WI38 (cell line): ENCODE measurements around the gene LYRM4.

Source experiments
- H3K4me3 ChIP-seq: 2 replicates; pipeline ENCODE4 v1.5.1; 2011; ENCODE audit warnings: low read depth, mild to moderate bottlenecking, control low read depth, low read length
- TF ChIP-seq, protein P1 (sequence below): IDR thresholded peaks from 2 replicates; pipeline ENCODE4 v1.5.1; 2012; ENCODE audit warnings: low read depth, mild to moderate bottlenecking, control low read depth, low read length

Gene LYRM4

DNA sequence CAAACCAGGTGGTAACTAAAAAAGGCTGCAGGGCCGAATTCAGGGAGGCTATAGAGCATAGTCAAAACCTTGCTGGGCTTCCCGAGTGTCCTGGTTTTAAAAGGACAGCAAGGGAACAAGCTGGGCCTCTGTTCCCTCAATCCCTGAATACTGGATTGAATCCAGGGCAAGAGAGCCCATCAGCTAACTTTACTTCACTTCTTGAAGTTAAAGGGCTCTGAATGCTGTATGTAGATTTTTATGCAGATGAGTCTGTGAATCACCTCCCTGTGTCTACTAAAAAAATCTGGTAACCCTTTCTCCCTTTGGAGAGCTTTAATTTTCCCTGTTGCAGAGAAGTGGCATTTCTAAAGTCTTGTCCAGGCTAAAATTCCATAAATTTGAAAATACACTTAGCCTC, 29.5 kb downstream of the LYRM4 start:
- TF ChIP-seq, protein P1, sequence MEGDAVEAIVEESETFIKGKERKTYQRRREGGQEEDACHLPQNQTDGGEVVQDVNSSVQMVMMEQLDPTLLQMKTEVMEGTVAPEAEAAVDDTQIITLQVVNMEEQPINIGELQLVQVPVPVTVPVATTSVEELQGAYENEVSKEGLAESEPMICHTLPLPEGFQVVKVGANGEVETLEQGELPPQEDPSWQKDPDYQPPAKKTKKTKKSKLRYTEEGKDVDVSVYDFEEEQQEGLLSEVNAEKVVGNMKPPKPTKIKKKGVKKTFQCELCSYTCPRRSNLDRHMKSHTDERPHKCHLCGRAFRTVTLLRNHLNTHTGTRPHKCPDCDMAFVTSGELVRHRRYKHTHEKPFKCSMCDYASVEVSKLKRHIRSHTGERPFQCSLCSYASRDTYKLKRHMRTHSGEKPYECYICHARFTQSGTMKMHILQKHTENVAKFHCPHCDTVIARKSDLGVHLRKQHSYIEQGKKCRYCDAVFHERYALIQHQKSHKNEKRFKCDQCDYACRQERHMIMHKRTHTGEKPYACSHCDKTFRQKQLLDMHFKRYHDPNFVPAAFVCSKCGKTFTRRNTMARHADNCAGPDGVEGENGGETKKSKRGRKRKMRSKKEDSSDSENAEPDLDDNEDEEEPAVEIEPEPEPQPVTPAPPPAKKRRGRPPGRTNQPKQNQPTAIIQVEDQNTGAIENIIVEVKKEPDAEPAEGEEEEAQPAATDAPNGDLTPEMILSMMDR, result no peak
- no peak overlapping the region for H3K4me3 ChIP-seq

DNA sequence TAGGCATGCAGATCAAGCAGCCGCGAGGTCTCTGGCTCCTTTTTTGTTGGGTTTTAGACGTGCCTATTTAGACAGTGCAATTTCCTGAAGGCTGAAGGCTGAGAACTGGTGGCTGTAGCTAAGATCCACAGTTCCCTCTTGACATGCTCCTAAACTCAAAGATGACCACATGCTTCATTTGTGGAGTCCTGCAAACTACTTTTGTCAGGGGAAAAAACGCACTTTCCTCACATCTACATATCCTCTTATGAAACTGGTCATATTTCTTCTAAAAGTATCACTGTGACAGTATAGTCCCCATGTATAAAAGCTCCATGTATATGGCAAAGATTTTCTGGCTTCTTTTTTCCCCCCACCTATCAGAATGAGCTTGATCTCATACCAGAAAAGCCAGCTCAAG, 30.7 kb downstream of the LYRM4 start:
- H3K4me3 ChIP-seq, result no peak overlapping the region
- TF ChIP-seq, protein P1, result no peak

DNA sequence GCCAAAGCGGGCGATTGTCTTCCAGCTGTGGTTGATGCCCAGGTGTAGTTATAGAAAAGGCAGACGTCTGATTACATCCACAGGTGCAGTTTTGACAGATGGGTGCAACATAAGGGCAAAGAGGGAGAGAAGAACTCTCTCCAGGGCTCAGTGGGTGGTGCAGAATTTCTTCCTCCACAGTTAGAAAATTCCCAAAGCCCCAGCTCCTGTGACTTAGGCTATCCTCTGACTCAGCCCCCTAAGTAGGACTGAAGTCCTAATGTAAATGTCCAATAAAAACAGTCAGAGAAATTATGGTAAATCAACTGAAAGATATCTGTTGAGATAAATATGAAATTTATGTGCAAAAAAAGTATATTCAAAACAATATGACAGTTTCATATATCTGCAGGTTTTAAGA, 31.4 kb downstream of the LYRM4 start:
- no peak overlapping the region for H3K4me3 ChIP-seq
- TF ChIP-seq, protein P1, result no peak

DNA sequence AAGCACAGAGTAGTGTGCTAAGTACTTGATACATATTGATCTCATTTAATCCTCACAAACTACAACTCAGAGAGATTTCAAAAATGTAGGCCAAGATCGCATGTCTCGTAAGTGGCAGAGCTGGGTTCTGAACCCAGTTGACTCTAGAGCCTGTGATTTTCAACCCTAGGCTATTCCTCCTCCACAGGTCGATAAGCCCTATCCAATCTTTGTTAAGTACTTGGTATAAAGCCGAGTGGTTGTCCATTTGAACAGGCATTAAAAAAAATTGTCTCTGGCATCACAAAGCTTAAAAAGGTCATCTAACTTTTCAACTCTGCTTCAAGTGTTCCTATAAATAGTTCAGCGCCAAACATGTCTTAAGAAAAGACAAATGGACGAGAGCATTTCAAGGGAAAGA, 37.4 kb downstream of the LYRM4 start:
- TF ChIP-seq, protein P1, result no peak

DNA sequence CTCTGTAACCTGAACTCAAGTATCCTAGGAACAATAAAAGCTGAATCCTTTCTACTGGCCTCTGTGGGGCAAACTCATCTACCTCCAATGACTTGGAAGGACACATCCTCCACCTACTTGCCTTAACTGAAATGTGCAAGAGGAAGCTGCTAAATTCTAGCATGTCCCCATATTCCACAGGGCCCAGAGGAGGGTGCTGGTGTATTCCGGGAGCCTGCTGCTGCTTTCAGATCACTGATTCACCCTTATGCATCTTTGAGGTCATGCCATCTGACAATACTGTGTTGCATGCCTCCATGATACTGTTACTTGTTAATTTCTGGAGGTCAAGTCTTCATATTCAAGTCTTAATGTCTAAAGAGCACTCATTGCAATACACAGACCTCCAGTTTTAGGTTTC, 40.3 kb downstream of the LYRM4 start:
- no peak overlapping the region for H3K4me3 ChIP-seq
- TF ChIP-seq, protein P1, result no peak

More for the DNA sequence above, 37.4 kb downstream of the LYRM4 start:
- H3K4me3 ChIP-seq, result no peak overlapping the region

DNA sequence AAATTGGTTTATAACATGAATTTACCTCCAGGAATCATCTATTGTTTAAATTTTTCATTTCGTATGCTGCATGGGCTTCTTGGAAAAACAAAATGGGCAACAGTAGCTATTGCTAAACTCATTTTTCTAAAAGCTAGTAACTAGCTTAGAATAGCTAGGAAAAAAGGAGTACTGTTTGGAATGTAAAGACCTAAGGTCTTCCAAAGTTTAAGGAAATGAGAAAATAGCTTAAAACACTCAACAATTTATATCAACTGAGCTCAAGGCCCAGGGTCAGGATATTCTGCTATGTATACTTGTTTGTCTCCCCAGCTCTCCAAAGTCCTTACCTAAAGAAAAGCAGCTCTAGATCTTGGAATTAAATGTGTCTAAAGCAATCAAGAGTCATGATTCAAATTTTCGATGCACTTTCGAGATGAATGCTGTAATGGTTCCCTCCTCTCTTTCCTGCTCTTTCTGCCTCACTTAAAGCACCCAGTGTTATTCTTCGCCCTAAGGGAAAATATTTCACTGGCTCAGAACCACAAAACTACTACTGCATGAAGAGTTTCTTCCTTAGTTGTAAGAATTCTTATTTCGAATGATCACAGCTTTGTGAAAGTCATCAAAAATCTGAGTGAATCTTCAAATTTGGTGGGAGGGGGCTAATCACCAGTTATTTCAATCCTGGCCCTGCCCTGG, 41.6 kb downstream of the LYRM4 start:
- H3K4me3 ChIP-seq, result no peak overlapping the region

DNA sequence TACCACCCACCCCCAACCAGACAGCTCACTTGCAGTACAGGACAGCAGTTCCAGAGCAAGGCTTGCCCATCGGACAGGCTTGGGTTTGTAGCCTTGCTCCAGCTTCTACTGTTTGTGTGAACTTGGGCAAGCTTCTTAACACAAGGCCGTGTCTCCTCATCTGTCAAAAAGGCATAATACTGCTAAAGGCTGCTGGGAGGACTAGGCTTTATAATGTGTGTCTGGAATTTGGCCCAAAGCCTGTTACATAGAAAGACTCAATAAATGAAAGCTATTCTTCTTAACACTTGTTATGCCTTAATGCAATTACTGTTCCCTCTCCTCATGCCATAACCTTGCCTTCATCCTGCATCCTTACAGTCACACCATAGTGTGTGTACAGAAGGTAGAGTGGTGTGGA, 43.4 kb downstream of the LYRM4 start:
- TF ChIP-seq, protein P1, result no peak
- no peak overlapping the region for H3K4me3 ChIP-seq

More for the DNA sequence above, 41.6 kb downstream of the LYRM4 start:
- TF ChIP-seq, protein P1, result no peak
